ENCODE results near the gene DGKD. TPM values are rescaled to one million over a fixed set of nuclear protein-coding genes. Genes with fewer than 3 reads are reported as not detected.

The DGKD gene
- polyA plus RNA-seq, 1 experiment: 10.8 TPM

DNA sequence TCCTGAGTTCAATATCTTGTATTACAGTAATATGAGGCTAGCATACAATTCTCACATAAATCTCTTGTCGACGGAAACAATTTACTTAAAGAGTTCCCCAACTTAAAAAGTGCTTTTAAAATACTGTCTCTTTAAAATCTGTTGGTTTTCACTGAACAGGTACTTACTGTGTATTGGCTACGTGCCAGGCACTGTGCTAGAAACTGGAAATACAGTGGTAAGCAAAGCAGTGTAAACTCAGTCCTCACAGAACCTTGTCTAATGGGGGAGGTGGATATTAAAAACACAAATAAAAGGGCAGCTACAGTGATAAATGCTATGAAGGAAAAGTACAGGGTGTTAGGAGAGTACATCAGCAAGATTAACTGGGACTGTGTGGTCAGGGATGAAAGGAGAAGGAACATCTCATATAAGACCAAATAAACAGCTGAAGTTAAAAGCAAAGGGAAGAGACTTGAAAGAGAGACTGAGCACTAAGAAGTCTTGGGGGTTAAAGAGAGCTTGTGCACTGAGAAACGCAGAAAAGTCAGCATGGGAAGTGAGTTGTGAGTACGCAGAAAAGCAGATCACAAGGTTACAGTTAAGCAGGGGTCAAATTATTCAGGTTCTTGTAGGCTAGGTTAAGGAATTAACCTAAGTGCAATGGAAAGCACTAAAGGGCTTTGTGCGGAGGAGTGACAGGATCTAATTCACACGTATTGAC, 159.8 kb downstream of the DGKD start:
- POLR2A ChIA-PET: no interaction called here
- H3K4me3 ChIP-seq (ENCODE audit: low read depth, low read length): no peak overlapping the region
- H3K9me3 ChIP-seq (ENCODE audit: control insufficient read depth, insufficient read depth, low read length): no peaks in the 10 kb centered on the region
- CTCF ChIA-PET: no interaction called here
- no peaks in the 10 kb centered on the region for H3K27me3 ChIP-seq (ENCODE audit: control insufficient read depth, insufficient read depth, low read length)
- TF ChIP-seq, protein P1, sequence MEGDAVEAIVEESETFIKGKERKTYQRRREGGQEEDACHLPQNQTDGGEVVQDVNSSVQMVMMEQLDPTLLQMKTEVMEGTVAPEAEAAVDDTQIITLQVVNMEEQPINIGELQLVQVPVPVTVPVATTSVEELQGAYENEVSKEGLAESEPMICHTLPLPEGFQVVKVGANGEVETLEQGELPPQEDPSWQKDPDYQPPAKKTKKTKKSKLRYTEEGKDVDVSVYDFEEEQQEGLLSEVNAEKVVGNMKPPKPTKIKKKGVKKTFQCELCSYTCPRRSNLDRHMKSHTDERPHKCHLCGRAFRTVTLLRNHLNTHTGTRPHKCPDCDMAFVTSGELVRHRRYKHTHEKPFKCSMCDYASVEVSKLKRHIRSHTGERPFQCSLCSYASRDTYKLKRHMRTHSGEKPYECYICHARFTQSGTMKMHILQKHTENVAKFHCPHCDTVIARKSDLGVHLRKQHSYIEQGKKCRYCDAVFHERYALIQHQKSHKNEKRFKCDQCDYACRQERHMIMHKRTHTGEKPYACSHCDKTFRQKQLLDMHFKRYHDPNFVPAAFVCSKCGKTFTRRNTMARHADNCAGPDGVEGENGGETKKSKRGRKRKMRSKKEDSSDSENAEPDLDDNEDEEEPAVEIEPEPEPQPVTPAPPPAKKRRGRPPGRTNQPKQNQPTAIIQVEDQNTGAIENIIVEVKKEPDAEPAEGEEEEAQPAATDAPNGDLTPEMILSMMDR (IDR thresholded peaks at IDR 0.05; ENCODE audit: low read depth, low read length): no peak
- no peak for DNase-seq (ENCODE audit: low read depth, low spot score)
- no peak overlapping the region for H3K27ac ChIP-seq (ENCODE audit: low read depth, low read length)

DNA sequence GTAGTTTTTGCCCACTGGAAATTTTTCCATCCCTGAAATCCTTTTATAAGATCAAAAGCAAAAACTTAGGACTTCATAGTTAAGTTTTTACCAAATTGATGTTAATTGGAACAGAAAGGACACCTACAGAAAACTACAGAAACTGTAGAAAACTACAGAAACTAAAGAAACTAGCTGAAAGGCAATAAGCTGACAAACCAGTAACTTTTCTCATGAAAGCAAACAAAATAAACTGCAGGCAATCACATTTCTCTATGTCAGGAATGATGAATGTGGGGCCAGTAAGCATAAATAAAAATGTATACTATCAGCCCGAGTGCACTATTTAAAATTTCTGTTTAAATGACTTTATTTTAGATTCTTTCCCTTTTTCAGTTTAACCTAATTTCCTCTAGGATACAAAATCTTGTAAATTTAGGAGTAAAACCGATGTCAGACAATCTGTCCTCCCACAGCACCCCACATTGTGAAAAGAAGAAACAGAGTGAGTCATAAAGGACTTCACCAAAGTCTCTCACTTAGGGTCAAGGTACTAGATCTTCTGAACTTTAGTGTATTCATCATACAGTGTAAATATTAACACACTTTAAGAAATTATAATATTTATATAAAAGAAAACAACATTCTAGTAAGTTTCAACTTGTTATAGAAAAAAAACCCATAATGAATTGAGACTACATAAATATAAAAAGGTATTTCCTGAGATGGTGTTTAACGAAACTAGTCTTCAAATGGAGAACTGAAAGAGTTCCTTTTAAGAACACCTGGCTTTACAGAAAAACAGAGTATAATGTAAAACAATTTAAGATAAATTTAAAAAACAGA, 165.7 kb downstream of the DGKD start:
- Histone ChIP-seq H3K4me3 (ENCODE audit: low read depth, low read length) (no peak overlapping the region), H3K9me3 (ENCODE audit: control insufficient read depth, insufficient read depth, low read length) (no peaks in the 10 kb centered on the region), H3K27ac (ENCODE audit: low read depth, low read length) (no peak overlapping the region), H3K27me3 (ENCODE audit: control insufficient read depth, insufficient read depth, low read length) (no peaks in the 10 kb centered on the region)
- TF ChIP-seq, protein P1 (IDR thresholded peaks at IDR 0.05; ENCODE audit: low read depth, low read length): no peak
- DNase-seq (ENCODE audit: low read depth, low spot score): no peak
- POLR2A ChIA-PET: no interaction called here
- CTCF ChIA-PET: no interaction called here

Small RNA genes lying within 50 kb of the gene (small RNA-seq; reads per million reads assigned to genes)
- not detected for gene RF00019 (ENCODE audit: insufficient read length, low read depth)

Other genes starting within 250 kb of the DGKD start
- gene ATG16L1, start 102.8 kb upstream of the DGKD start, polyA plus RNA-seq (2011; rRNA removed): 28.3 and 32.8 TPM in 2 replicates
- not detected in 2 replicates for gene SAG, start 46.7 kb upstream of the DGKD start, polyA plus RNA-seq (2011; rRNA removed)
- gene USP40, start 212.3 kb downstream of the DGKD start, polyA plus RNA-seq (2011; rRNA removed): 32.4 and 32.7 TPM in 2 replicates

All from AG04450 (cell line).